SK-N-SH treated with all-trans-retinoic acid at 6 μM for 48 hours (cell line): ENCODE measurements around the gene TLE4.

ENCODE experiments used
- CREB5 ChIP-seq: fragments of 250-450 bp; sonication (Bioruptor Pico); IDR thresholded peaks from 2 replicates; pipeline ENCODE4 v1.5.1; 2020; ENCODE audit warnings: low read depth, mild to moderate bottlenecking, moderate library complexity
- RARB ChIP-seq: fragments of 250-450 bp; sonication (Bioruptor Pico); IDR thresholded peaks from 2 replicates; pipeline ENCODE4 v1.8.0; 2021; ENCODE audit warnings: mild to moderate bottlenecking, moderate library complexity
- TF ChIP-seq, protein P1 (sequence below): fragments of 250-450 bp; sonication (Bioruptor Pico); IDR thresholded peaks from 2 replicates; pipeline ENCODE4 v1.8.0; 2020; ENCODE audit warnings: mild to moderate bottlenecking, moderate library complexity, borderline replicate concordance
- TF ChIP-seq, protein P2 (sequence below): fragments of 250-450 bp; sonication (Bioruptor Pico); IDR thresholded peaks from 2 replicates; pipeline ENCODE4 v1.5.0; 2020; ENCODE audit warnings: mild to moderate bottlenecking, moderate library complexity

DNA sequence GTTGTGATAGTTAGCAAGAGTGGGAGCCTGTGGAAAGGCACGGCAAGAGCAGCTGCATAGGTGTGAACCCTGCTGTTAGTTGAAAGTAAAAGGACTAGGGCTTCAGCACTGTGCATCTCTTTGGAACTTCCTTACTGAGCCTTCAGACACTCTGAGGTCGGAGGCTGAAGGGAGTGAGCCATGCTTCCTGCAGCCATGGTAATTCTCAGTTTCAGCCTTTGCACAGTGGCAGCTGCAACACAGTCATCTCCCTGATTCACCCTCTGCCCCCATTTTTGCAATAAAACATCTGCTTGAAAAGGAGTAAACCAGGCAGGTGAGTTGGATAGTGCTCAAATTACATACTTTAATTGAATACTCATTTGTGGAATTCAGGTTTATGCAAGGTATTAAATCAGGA is 6.5 kb upstream of the TLE4 start:
- TF ChIP-seq, protein P1, sequence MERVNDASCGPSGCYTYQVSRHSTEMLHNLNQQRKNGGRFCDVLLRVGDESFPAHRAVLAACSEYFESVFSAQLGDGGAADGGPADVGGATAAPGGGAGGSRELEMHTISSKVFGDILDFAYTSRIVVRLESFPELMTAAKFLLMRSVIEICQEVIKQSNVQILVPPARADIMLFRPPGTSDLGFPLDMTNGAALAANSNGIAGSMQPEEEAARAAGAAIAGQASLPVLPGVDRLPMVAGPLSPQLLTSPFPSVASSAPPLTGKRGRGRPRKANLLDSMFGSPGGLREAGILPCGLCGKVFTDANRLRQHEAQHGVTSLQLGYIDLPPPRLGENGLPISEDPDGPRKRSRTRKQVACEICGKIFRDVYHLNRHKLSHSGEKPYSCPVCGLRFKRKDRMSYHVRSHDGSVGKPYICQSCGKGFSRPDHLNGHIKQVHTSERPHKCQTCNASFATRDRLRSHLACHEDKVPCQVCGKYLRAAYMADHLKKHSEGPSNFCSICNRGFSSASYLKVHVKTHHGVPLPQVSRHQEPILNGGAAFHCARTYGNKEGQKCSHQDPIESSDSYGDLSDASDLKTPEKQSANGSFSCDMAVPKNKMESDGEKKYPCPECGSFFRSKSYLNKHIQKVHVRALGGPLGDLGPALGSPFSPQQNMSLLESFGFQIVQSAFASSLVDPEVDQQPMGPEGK (CRISPR knock-in tag), result no peak
- TF ChIP-seq, protein P2, sequence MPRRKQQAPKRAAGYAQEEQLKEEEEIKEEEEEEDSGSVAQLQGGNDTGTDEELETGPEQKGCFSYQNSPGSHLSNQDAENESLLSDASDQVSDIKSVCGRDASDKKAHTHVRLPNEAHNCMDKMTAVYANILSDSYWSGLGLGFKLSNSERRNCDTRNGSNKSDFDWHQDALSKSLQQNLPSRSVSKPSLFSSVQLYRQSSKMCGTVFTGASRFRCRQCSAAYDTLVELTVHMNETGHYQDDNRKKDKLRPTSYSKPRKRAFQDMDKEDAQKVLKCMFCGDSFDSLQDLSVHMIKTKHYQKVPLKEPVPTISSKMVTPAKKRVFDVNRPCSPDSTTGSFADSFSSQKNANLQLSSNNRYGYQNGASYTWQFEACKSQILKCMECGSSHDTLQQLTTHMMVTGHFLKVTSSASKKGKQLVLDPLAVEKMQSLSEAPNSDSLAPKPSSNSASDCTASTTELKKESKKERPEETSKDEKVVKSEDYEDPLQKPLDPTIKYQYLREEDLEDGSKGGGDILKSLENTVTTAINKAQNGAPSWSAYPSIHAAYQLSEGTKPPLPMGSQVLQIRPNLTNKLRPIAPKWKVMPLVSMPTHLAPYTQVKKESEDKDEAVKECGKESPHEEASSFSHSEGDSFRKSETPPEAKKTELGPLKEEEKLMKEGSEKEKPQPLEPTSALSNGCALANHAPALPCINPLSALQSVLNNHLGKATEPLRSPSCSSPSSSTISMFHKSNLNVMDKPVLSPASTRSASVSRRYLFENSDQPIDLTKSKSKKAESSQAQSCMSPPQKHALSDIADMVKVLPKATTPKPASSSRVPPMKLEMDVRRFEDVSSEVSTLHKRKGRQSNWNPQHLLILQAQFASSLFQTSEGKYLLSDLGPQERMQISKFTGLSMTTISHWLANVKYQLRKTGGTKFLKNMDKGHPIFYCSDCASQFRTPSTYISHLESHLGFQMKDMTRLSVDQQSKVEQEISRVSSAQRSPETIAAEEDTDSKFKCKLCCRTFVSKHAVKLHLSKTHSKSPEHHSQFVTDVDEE, result no peak
- no peak for TF ChIP-seq RARB (CRISPR knock-in tag)
- no peak for TF ChIP-seq CREB5 (CRISPR knock-in tag)
